LNCaP clone FGC (cell line): ENCODE measurements around the gene HAGHL.

ENCODE experiments used
- DNase-seq: peaks from one replicate; pipeline ENCODE4 v3.0.0-alpha.2; 2011; ENCODE audit warnings: low read depth
- H3K4me3 ChIP-seq: 2 replicates; pipeline ENCODE4 v1.5.1; 2011; ENCODE audit warnings: mild to moderate bottlenecking, low read depth, low read length, control low read depth
- TF ChIP-seq, protein P1 (sequence below): IDR thresholded peaks from 2 replicates; pipeline ENCODE4 v1.5.1; 2012; ENCODE audit warnings: mild to moderate bottlenecking; ENCODE audit not compliant: control insufficient read depth, insufficient read depth; ENCODE audit errors: extremely low read depth

Gene HAGHL

GRCh38 chr16:716200-716568, 10.7 kb upstream of the HAGHL start:
- peak overlapping the region; percentile 69 for H3K4me3 ChIP-seq
- no peak for DNase-seq
- TF ChIP-seq, protein P1, sequence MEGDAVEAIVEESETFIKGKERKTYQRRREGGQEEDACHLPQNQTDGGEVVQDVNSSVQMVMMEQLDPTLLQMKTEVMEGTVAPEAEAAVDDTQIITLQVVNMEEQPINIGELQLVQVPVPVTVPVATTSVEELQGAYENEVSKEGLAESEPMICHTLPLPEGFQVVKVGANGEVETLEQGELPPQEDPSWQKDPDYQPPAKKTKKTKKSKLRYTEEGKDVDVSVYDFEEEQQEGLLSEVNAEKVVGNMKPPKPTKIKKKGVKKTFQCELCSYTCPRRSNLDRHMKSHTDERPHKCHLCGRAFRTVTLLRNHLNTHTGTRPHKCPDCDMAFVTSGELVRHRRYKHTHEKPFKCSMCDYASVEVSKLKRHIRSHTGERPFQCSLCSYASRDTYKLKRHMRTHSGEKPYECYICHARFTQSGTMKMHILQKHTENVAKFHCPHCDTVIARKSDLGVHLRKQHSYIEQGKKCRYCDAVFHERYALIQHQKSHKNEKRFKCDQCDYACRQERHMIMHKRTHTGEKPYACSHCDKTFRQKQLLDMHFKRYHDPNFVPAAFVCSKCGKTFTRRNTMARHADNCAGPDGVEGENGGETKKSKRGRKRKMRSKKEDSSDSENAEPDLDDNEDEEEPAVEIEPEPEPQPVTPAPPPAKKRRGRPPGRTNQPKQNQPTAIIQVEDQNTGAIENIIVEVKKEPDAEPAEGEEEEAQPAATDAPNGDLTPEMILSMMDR: no peak

- H3K4me3 ChIP-seq: peak overlapping the region; percentile 69
- no peak for DNase-seq
- TF ChIP-seq, protein P1: no peak
Observed at GRCh38 chr16:716768-717325, 10.1 kb upstream of the HAGHL start.

DNA sequence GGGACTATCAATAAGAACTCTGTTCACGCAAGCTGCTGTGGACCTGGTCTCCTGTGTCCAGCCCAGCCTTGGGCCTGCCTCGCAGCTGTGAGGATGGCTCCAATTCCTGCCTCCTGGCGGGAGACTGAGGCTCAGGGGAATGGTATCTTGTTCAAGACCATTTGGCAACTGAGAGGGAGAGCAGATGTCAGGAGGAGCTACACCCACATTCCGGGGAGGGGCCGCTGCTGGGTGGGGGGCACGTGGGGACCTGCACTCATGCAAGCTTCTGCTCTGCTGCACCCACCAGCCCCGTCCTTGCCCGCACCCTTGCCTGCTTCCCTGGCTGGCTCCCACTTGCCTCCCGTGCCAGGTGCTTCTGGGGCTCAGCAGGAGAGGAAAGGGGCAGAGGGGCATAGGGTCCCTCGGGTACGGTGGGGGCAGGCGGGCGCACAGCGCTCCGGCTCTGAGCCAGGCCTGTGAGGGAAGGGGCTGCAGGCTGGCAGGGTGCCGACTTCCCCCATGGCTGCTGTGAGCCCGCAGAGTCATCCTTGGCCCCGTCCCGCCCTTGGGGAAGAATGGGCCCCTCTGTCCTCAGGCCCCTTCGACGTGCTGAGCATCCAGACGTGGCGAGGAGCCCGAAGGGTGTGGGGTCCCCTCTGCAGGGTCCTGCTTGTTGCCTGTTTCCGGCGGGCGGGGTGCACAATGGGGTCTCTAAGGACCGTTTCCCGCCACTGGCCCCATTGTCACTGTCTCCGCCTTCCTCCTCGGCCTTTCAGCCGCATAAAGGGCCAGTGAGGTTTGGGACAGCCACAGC, 9.3 kb upstream of the HAGHL start:
- no peak overlapping the region for H3K4me3 ChIP-seq
- no peak for DNase-seq
- TF ChIP-seq, protein P1: no peak

GRCh38 chr16:718389-718788, 8.5 kb upstream of the HAGHL start:
- TF ChIP-seq, protein P1: no peak
- no peak overlapping the region for H3K4me3 ChIP-seq

GRCh38 chr16:718922-719321, 8.0 kb upstream of the HAGHL start:
- DNase-seq: no peak
- no peak overlapping the region for H3K4me3 ChIP-seq
- TF ChIP-seq, protein P1: no peak

More at GRCh38 chr16:718389-718788, 8.5 kb upstream of the HAGHL start:
- DNase-seq: no peak

DNA sequence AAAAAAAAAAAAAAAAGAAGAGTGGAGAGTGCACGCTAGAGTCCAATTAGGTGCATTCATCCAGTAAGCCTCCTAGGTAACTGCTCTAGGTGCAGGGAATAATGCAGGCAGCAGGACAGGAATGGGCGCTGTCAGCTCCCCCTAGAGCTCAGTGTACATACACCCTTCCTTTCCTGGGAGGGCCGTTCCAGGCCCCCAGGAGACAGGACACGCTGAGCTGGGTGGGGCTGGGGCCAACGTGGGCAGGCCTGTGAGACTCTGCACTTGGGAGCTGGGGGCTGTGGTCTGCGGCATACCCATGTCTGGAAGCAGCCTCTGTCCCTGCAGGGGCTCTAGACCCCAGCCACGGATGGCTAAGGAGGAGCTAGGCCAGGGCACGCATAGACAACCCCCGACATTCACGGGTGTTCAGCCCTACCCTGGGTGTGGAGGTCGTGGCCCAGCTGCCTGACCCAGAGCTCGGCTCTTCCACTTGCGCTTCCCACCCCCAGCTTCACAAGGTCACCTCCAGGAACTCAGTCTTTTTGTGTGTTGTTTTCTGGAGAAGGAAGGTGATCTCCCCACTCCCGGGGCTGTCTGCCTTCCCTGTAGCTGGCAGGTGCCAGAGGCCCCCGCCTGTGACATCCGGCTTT, 7.0 kb upstream of the HAGHL start:
- H3K4me3 ChIP-seq: peak overlapping the region; percentile 92
- DNase-seq: no peak
- TF ChIP-seq, protein P1: peak; percentile 35
